SIG-M5 treated with dmso at 0.1 percent for 504 hours (cell line): ENCODE data around the gene MRPL4.
A peak's percentile ranks its signal among the peaks of the same experiment; 100 is the strongest.

ENCODE experiments used
- DNase-seq: peaks from one replicate; lab custom pipeline; 2025; ENCODE audit not compliant: unreplicated experiment; lab: John Stamatoyannopoulos, UW

The MRPL4 gene

DNA sequence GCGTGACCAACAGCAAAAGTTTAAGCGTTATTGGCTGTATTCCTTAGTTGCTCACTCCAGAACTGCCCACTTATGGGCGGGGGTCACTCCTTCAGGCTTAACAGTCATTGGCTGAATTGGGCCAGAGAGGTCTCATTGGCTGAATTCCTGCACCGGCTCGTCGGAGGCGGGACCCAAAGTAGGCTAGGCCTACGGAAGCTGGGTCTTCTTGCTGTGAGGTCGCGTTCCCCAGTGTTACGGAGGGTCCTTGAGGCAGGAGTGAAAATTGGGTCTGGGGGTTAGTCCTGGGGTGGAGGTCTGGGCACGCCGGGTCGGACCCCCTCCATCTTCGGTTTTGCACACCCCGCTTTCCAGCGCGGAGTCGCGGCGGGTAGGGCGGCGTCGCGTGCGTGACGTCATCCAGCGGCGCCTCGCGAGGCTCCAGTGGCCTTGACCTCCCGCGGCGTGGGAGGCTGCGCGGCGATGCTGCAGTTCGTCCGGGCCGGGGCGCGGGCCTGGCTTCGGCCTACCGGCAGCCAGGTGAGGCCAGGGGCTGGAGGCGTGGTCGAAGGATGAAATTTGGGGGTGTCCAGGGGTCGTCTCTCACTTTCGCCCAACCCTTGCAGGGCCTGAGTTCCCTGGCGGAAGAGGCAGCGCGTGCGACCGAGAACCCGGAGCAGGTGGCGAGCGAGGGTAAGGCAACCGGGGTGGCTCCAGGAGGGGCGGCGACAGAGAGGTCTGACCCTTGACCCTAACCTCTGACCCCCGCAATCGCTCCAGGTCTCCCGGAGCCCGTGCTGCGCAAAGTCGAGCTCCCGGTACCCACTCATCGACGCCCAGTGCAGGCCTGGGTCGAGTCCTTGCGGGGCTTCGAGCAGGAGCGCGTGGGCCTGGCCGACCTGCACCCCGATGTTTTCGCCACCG lies at the start of gene MRPL4:
Gene MRPL4, plus strand, starts transcription at position 423 of the 903 bp plus-strand sequence. Its CDS starts 40 bp downstream, at position 463.
- peak; percentile 99 for DNase-seq

GRCh38 chr19:10203686-10204085 lies 48.3 kb upstream of the MRPL4 start:
- DNase-seq = no peak

DNA sequence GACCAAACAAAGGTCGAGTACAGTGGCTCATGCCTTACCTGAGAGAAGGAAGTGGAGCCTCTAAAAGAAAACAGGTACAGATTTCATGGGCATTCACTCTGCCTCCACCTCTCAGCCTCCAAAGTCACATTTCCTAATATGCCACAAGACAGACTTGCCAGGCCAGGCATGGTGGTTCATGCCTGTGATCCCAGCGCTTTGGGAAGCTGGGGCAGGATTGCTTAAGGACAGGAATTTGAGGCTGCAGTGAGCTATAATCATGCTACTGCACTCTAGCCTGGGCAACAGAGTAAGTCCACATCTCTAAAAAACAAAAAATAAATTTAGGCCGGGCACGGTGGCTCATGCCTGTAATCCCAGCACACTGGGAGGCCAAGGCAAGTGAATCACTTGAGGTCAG lies 46.4 kb upstream of the MRPL4 start:
- no peak for DNase-seq

DNA sequence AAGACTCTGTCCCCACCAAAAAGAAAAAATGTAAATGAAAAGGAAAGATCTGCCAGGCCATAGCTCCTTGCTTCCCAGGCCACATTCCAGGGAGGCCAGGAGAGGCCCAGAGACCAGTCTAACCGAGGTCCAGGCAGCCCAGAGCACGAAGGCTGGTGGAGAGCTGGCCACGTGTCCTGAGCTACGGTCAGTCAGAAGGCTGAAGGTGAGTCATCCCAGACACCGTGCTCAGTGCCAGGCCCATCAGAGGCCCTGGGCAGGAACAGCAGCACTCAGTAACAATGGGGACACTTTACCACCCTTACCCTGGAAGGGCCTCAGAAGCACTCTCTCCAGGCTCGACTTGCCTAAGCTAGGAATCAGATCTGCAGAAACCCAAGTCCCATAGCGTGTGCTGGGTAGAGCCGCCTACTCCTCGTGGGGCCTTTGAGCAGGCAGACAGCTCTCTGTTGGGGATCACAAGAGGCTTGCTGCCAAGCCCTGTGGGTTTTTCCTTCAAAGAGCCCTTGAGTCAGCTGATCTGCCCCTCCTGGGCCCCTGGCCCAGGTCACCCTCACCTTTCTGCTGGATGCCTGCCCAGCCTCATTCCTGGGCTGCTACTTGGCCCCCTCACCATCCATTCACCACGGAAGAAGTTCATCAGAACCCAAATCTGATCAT lies 45.7 kb upstream of the MRPL4 start:
- no peak for DNase-seq

- no peak for DNase-seq
Observed at GRCh38 chr19:10207026-10207425, 45.0 kb upstream of the MRPL4 start.

- DNase-seq = no peak
Observed at GRCh38 chr19:10209315-10209714, 42.7 kb upstream of the MRPL4 start.

DNA sequence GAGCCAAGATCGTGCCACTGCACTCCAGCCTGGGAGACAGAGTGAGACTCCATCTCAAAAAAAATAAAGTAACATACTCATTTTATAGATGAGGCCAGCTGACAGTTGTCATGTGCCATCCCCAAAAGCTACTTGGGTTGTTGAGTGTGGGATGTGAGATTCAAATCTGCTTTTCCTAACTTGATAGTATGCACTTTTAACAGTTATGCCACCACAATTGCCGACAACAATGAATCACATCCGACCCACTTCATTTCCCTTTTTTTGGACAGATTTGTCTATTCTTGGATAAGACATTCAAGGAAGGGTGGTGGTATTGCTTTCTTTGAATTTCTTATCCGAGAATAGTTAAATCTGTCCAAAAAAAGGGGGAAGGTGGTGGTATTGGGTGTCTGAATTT lies 41.0 kb upstream of the MRPL4 start:
- DNase-seq = no peak

DNA sequence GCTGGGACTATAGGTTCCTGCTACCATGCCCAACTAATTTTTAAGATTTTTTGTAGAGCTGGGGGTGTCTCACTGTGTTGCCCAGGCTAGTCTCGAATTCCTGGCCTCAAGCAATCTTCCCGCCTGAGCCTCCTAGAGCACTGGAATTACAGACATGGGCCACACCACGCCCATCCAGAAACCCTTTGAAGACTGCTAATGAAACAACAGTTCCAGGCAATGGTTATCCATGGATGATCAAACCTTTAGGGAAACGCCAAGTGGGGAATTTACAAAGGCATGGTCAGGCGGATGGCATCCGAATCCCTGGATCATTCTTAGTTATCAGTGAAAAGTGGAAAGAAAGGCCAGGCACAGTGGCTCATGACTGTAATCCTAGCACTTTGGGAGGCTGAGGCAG lies 40.3 kb upstream of the MRPL4 start:
- no peak for DNase-seq

DNA sequence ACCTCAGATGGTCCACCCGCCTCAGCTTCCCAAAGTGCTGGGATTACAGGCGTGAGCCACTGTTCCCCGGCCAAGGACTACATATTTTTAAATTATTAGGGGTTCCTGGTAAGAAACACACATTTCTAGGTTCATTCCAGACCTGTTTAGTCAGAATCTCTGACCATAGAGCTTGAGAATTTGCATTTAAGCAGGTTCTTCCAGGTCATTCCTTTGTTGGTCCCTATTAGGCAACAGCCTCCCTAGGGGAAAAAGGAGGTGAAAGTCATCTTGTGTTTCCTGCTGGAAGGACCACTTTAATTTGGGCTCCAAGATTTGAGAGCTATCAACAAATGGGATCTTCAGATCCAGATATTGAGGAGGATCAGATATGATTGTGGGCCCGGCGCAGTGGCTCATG lies 37.2 kb upstream of the MRPL4 start:
- DNase-seq = peak; percentile 27

DNA sequence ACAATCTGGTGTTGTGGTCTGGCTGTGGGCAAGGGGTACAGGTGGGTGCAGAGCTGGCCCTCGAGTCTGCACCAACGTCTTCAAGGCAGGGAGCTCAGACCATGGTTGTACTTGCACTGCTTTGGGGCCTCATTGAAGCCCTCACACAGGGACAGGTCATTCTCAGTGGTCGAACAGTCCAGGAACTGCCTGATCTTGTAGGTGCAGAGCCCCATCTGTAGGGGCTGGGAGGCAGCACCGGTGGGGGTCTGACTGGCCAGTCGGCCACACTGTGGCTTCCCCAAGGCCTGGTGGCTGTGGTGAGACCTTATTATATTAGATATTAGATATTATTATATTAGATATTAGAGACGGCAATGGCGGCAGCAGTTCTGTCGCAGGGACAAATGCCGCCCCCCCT lies 34.9 kb upstream of the MRPL4 start:
- DNase-seq = no peak

DNA sequence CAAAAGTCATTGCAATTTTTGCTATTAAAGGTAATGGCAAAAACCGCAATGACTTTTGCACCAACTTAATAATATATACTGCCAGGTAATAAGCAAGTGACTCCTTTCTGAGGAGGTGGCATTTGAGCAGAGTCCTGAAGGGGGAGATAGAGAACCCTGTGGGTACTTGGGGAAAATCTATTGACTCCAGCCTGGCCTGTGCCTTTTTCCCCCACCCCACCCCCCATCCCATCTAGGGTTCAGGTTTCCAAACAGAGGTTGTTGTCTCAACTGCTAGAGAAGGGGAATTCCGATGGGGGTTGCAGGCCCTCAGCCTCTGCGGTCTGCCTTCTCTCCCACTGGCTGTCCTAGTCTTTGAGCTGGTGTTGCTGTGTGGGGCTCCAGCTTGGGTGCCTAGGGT lies 32.3 kb upstream of the MRPL4 start:
- peak; percentile 41 for DNase-seq

- no peak for DNase-seq
Observed at GRCh38 chr19:10220695-10221094, 31.3 kb upstream of the MRPL4 start.

DNA sequence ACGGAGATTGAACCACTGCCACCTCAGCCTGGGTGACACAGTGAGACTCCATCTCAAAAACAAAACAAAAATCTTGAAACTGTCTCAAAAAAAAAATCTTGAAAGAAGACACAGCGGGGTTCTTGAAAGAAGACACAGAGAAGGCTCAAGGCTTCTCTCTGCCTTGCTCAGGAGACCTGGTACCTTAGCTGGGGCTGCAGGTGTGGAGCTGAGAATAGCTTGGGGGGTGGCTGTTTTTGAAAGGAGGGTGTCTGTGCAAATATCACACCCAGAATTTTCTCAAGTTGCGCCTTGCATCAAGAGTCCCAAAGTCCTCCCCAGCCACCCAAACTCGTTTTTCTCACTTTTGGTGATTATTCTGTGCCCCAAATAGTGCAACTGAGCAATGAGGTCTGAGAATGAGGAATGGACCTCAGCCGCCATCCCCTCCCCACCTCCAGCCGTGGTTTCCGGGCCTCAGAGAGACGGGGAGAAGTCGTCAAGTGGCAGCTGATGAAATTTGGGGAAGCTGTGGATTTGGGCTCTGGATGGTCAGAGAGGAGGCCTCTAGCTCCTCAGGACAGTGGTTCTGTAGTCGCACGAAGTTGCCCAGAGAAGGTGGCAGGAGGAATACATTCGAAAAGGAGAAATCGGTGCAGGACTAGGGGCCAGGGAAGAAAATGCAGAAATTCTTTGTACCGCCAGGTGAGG lies 29.7 kb upstream of the MRPL4 start:
- DNase-seq = no peak

GRCh38 chr19:10223488-10224213 lies 28.4 kb upstream of the MRPL4 start:
- no peak for DNase-seq

GRCh38 chr19:10224337-10224736 lies 27.7 kb upstream of the MRPL4 start:
- DNase-seq = no peak

DNA sequence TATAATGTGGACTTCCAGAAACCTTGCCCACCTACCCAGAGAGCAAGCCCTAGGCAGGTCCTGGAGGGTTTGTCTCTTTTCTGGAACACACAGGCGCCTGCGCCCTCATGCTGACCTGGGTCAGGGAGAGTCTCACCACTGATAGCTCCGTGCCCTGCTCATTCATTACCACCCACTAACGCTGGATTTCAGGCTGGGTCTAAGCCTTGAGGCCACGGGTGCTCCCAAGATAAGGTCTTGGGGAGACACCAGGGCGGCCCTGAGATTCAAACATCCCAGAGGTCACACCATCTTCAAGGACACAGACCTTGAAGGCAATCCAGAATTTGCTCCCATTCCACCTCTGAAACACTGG lies 26.0 kb upstream of the MRPL4 start:
- no peak for DNase-seq

- DNase-seq = no peak
Observed at GRCh38 chr19:10226376-10227025, 25.5 kb upstream of the MRPL4 start.

DNA sequence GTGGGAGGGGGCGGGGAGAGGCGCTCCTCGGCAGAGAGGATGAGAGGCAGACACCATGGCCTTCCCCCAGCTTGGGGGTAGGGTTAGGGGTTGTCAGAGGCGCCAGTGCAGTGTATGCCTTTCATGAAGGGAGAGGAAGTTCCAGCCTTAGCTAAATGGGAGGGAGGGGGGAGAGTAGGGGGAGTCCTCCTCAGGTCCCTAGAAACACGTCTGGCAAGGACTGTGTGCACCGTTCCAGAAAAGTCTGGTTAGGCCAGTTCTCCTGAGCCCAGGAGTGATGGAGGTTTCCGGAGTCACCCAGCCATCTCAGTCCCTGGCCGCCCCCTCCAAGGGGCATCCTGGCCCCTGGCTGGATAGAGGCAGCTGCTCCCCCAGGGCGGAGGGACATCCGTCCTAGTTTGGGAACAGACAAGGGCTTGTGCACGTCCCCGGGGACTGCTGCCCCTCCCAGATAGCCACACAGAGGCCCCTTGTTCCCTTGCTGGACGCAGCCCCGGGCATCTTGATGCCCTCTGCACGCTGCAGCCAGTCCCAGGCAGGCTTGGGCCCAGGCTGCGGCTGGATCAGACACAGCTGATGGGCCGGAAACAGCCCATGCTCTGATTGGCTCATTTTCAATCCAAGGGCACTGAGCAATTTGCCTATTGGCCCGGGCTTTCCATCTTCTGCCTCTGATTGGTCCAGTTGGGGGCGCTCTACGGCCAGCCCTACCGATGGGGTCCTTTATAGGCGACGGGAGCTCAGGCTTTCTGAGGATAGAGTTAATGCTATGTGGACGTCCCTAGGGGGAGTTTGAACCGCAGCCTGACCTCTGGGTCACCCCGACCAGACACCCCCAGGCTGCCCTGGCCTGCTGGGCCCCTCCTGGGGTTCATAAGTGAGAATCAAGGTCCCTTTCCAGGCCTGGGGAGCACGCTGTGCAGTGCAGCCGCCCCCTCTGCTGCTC lies 24.7 kb upstream of the MRPL4 start:
- DNase-seq = no peak

DNA sequence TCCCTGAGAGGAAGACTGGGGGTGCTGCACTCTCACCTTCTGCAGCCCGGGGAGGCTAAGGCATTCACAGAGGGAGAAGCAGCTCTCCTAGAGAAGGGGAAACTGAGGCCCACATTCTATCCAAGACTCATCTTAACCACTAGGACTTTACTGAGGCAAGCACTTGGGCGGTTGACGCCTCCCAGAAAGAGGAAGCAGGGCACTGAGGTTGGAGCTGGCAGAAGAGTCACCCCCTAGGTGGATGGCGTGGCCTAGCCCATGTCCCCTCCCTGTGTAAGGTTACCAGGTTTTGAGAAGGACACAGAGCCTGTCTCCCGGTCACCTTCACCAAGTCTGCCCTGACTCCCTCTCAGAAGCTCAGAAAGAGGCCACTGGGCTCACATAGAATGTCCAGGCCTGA lies 23.6 kb upstream of the MRPL4 start:
- DNase-seq = peak; percentile 44

DNA sequence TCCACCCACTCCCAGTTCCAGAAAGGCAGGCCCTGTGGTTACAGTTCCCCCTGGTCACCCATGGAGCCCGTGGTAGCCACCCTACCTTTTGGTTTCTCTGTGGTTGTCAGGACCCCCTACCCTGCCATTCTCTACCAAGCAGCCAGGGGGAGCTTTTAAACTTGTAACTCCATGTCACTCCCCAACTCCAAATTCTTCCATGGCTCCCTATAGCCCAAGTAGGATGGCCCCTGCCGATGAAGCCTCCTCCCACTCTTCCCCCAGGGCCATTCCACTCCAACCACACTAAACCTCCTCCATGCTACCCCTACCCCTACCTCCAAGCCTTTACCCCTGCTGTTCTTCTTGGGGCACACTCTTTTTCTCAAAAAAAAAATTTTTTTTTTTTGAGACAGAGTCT lies 23.1 kb upstream of the MRPL4 start:
- peak; percentile 23 for DNase-seq
